Cardiac muscle cell (in vitro differentiated cells and primary cell): ENCODE results near the gene KRT35. TPM values are rescaled to one million over a fixed set of nuclear protein-coding genes. Genes with fewer than 3 reads are reported as not detected.

Source experiments
- DNase-seq, 2 donors: peaks; one replicate each; pipeline versions ENCODE4 v3.0.0 to v3.0.0-alpha.2; 2010 to 2017; ENCODE audit warnings: low read depth in 1 of 2, low spot score in 1 of 2
- H3K27ac ChIP-seq: fragments of 200-600 bp; sonication (generic); 2 replicates; pipeline ENCODE4 v1.5.1; 2016
- H3K27me3 ChIP-seq: fragments of 200-600 bp; sonication (generic); 2 replicates; pipeline ENCODE4 v1.6.0; 2016; ENCODE audit warnings: control low read depth
- H3K36me3 ChIP-seq: fragments of 200-600 bp; sonication (generic); 2 replicates; pipeline ENCODE4 v1.5.1; 2016; ENCODE audit warnings: control low read depth
- H3K4me1 ChIP-seq: fragments of 200-600 bp; sonication (generic); 2 replicates; pipeline ENCODE4 v1.8.1; 2017; ENCODE audit warnings: low read depth, mild to moderate bottlenecking, mixed run types
- H3K4me3 ChIP-seq: fragments of 200-600 bp; sonication (generic); 2 replicates; pipeline ENCODE4 v1.5.1; 2016; ENCODE audit warnings: mild to moderate bottlenecking
- H3K9me3 ChIP-seq: fragments of 200-600 bp; sonication (generic); 2 replicates; pipeline ENCODE4 v1.5.1; 2017; ENCODE audit warnings: low read depth, mild to moderate bottlenecking, control low read depth
- polyA plus RNA-seq: library from polyadenylated mRNA; unstranded; fragments of >200 nt; fragmentation: Nextera tagmentation; extraction: Ambion mirVana; gene quantifications from 2 replicates; pipeline ENCODE4 v1.2.1, GENCODE V29; 2016
- total RNA-seq: library from RNA; depleted of rRNA; stranded (reverse); fragments of >200 nt; gene quantifications from 2 replicates; pipeline ENCODE4 v1.2.3, GENCODE V29; 2016
- TF ChIP-seq, protein P1 (sequence below): IDR thresholded peaks from 2 replicates; pipeline ENCODE4 v1.5.1; 2012; ENCODE audit warnings: low read depth, mild to moderate bottlenecking, low read length

KRT35 gene
- total and polyA plus RNA-seq, 2 experiments from 2014 or later, result not detected

DNA sequence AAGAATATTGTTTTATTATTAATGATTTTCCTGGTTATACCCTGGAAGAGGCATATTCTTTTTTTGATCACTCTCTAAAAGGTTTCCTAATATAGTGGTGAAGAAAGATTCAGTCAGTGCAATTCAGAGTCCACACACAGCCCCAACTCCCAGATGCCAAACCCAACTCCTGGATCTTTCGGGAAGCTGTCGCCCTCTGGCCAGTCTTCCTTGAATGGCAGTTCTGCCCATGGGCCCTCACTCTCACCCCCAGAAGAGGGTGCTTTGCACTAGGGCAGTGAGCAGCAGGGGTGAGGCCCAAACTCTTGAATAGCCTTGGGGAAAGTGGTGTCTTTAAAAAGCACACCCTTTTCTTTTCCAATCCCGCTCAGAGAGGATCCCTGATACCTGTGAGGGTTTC is 24.7 kb downstream of the KRT35 start:
- H3K36me3 ChIP-seq, result no peaks in the 10 kb centered on the region
- H3K9me3 ChIP-seq, result no peaks in the 10 kb centered on the region
- no peak overlapping the region for H3K4me3 ChIP-seq
- no peak for DNase-seq
- TF ChIP-seq, protein P1, sequence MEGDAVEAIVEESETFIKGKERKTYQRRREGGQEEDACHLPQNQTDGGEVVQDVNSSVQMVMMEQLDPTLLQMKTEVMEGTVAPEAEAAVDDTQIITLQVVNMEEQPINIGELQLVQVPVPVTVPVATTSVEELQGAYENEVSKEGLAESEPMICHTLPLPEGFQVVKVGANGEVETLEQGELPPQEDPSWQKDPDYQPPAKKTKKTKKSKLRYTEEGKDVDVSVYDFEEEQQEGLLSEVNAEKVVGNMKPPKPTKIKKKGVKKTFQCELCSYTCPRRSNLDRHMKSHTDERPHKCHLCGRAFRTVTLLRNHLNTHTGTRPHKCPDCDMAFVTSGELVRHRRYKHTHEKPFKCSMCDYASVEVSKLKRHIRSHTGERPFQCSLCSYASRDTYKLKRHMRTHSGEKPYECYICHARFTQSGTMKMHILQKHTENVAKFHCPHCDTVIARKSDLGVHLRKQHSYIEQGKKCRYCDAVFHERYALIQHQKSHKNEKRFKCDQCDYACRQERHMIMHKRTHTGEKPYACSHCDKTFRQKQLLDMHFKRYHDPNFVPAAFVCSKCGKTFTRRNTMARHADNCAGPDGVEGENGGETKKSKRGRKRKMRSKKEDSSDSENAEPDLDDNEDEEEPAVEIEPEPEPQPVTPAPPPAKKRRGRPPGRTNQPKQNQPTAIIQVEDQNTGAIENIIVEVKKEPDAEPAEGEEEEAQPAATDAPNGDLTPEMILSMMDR, result peak; percentile 16
- no peak overlapping the region for H3K27ac ChIP-seq
- peaks cover 5% of the 10 kb centered on the region for H3K27me3 ChIP-seq
- no peaks in the 10 kb centered on the region for H3K4me1 ChIP-seq

DNA sequence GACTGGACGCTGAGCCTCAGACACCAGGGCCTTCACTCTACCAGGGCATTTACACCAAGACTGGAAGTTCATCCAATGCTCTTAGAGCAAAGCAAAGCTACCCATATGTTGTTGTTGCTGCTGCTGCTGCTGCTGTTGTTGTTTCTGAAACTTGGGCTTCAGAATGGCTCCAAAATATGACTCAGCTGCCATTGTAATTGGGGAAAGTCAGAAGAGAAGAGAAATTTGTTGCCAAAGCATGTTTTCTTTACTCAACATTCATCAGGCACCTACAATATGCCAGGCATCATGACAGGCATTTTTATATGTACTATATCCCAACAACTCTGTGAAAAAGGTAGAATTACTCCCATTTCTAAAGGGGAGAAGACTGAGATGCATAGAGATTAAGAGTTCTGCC is 25.7 kb downstream of the KRT35 start:
- no peak for DNase-seq
- Histone ChIP-seq H3K27me3 (peaks cover 5% of the 10 kb centered on the region), H3K4me3 (no peak overlapping the region), H3K36me3 (no peaks in the 10 kb centered on the region), H3K9me3 (no peaks in the 10 kb centered on the region), H3K27ac (no peak overlapping the region), H3K4me1 (no peaks in the 10 kb centered on the region)
- TF ChIP-seq, protein P1, result no peak

DNA sequence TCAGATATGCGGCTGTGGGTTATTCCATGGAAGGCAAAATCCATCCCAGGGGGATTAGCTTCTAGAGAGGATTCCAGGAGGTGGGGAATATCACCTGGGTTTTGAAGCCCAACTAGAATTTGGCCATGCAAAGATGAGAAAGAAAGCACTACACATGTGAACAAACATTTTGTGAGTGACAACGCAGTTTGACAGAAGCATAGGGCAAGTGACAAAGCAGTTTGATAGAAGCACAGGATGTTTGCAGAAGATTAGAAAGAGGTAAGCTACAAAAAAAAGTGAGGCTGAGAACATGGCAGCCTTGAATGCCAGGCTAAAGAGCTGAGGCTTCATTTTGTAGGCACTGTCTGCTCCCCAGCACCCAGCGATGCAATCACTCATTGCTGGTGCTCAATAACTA is 27.9 kb downstream of the KRT35 start:
- H3K27ac ChIP-seq, result no peak overlapping the region
- H3K4me3 ChIP-seq, result no peak overlapping the region
- no peaks in the 10 kb centered on the region for H3K4me1 ChIP-seq
- DNase-seq, result no peak
- no peaks in the 10 kb centered on the region for H3K9me3 ChIP-seq
- H3K27me3 ChIP-seq, result peaks cover 5% of the 10 kb centered on the region
- no peaks in the 10 kb centered on the region for H3K36me3 ChIP-seq
- TF ChIP-seq, protein P1, result no peak

DNA sequence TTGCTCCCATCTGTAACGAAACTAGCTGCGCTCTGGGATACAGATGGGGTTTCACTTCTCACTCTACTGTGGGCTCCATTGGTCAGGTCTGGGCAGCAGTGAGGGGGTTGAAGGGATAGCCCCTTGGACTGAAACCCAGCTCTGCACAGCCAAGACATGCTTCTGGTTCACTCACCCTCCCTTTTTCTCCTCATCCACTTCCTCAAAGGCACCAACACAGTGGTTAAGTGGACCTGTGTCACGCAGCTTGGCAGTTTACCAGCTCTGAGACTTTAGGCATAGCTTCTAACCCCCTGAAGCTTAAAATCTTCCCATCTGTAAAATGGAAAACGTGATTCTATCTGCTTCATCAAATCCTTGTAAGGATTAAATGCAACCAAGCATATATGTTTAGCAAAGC is 28.7 kb downstream of the KRT35 start:
- Histone ChIP-seq H3K27me3 (peaks cover 5% of the 10 kb centered on the region), H3K36me3 (no peaks in the 10 kb centered on the region), H3K9me3 (no peaks in the 10 kb centered on the region), H3K4me3 (no peak overlapping the region), H3K27ac (no peak overlapping the region), H3K4me1 (no peaks in the 10 kb centered on the region)
- TF ChIP-seq, protein P1, result no peak
- no peak for DNase-seq

DNA sequence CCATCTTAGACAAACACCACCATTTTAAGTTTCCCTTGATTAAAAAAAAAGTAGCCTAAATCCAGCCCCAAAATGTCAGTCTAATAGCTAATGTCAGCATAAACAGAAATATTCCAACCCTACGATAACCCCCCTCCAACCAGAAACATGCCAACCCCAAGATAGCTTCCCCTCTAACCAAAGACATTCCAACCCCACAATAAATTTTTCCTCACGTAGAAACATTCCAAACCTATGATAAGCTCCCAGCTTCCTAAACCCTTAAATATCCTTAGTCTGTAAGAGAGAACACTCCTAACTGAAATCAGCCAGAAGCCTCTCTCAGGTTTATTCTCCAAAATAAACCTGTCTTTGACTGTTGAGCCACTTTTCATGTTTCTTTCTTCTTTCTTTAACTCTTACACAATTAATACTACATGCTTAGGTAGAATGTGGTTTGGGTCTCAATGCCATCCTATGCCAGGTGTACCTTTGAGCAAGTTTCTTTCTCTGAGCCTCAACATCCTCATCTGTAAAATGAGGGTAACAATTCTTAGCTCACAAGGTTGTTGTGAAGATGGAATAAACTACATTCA is 29.7 kb downstream of the KRT35 start:
- Histone ChIP-seq H3K9me3 (no peaks in the 10 kb centered on the region), H3K27me3 (peaks cover 4% of the 10 kb centered on the region), H3K4me3 (no peak overlapping the region), H3K27ac (no peak overlapping the region), H3K4me1 (no peaks in the 10 kb centered on the region), H3K36me3 (no peaks in the 10 kb centered on the region)
- TF ChIP-seq, protein P1, result no peak
- DNase-seq, result peak in 1 of 2 donors; percentile 21

DNA sequence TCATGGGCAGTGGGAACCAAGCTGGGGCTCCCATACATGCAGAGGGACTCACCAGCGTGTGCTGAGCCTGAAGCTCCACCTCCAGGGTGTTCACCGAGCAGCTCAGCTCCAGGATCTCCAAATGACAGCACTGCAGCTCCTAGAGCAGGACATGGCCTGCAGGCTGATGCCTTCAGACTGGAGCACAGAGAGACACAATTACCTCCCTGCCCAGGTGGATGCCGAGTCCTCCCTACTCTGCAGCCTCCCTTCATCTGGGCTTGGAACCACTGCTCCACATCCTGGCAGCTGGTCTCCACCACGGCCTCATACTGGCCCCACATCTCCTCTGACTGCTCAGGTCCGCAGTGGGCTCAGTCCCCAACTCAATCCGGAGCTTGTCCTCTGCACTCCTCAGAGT is 31.9 kb downstream of the KRT35 start:
- Histone ChIP-seq H3K4me3 (no peak overlapping the region), H3K27ac (no peak overlapping the region), H3K27me3 (peaks cover 11% of the 10 kb centered on the region), H3K4me1 (no peaks in the 10 kb centered on the region), H3K9me3 (no peaks in the 10 kb centered on the region), H3K36me3 (no peaks in the 10 kb centered on the region)
- TF ChIP-seq, protein P1, result no peak
- no peak for DNase-seq
